K562 (cell line): ENCODE measurements around the gene NAPA. TPM values are rescaled to one million over a fixed set of nuclear protein-coding genes. Genes with fewer than 3 reads are reported as not detected.

Source experiments
- ATAC-seq: fragments of 200-7000 bp; cut with Tn5 transposase; 3 replicates; pipeline ENCODE4 v1.9.1; 2020; ENCODE audit warnings: moderate library complexity
- BruUV-seq: library from RNA; stranded (reverse); fragments of 400-500 nt; replicated peaks from 2 replicates; lab custom pipeline; 2021; lab: Mats Ljungman, UMichigan
- CTCF ChIA-PET: fragments of 300-600 bp; formaldehyde crosslinking; extraction: SDS; loops from one replicate; lab custom pipeline; 2021; ENCODE audit warnings: low intra/inter-chr PET ratio; lab: Yijun Ruan, JAX
- POLR2A ChIA-PET: fragments of 300-600, 350-650 bp; sonication (Branson Sonifier 250); formaldehyde crosslinking; extraction: SDS; loops from one replicate; lab custom pipeline; 2021; ENCODE audit warnings: antibody characterized with exemption, inconsistent platforms; lab: Yijun Ruan, JAX
- DNase-seq, 4 experiments: peaks; one replicate each; pipeline versions ENCODE4 v3.0.0 to v3.0.0-alpha.2; 2011 to 2018; ENCODE audit warnings: low spot score in 3 of 4, mixed read lengths in 3 of 4; ENCODE audit errors: extremely low read depth in 1 of 4
- FAIRE-seq: peaks from 2 replicates; lab custom pipeline; 2011; peaks lifted over from hg19 to GRCh38; lab: Jason Lieb, UNC
- H2AFZ ChIP-seq: 2 replicates; pipeline ENCODE4 v1.6.0; 2011; ENCODE audit warnings: low read depth, low read length, control low read depth, inconsistent platforms
- H3K27ac ChIP-seq: fragments of 200-600 bp; 3 replicates; pipeline ENCODE4 v1.8.0; 2011; ENCODE audit warnings: low read depth, mild to moderate bottlenecking, control low read depth, inconsistent platforms, low read length, moderate library complexity, mixed read lengths; ENCODE audit errors: extremely low read depth
- H3K27me3 ChIP-seq, 2 experiments: fragments of 300-600 bp in 1 of 2; 2 replicates in 1 of 2; 3 replicates in 1 of 2; pipeline versions ENCODE4 v1.6.0 to v1.8.0; 2011; ENCODE audit warnings: inconsistent platforms in 2 of 2, low read length in 2 of 2, mild to moderate bottlenecking in 1 of 2, mixed read lengths in 1 of 2, moderate library complexity in 1 of 2; ENCODE audit not compliant: control insufficient read depth in 2 of 2, insufficient read depth in 2 of 2
- H3K36me3 ChIP-seq: fragments of 300-600 bp; 3 replicates; pipeline ENCODE4 v1.8.0; 2011; ENCODE audit warnings: mild to moderate bottlenecking, low read length, inconsistent platforms; ENCODE audit not compliant: control insufficient read depth, insufficient read depth
- H3K4me1 ChIP-seq, 2 experiments: fragments of 200-600 bp in 1 of 2; replicated peaks in 1 of 2; 2 replicates in 1 of 2; 3 replicates in 1 of 2; pipeline versions ENCODE4 v1.5.1 to v1.8.0; 2011; ENCODE audit warnings: inconsistent platforms in 2 of 2, low read length in 2 of 2, mild to moderate bottlenecking in 1 of 2, mixed read lengths in 1 of 2, moderate library complexity in 1 of 2; ENCODE audit not compliant: control insufficient read depth in 2 of 2, insufficient read depth in 2 of 2
- H3K4me2 ChIP-seq: 2 replicates; pipeline ENCODE4 v1.6.1; 2011; ENCODE audit warnings: low read length, control low read depth, inconsistent platforms, mixed read lengths; ENCODE audit not compliant: insufficient read depth
- H3K4me3 ChIP-seq: fragments of 200-600 bp; sonication (generic), shearing (Covaris generic); 2 replicates; pipeline ENCODE4 v1.5.1; 2016; ENCODE audit warnings: control low read depth, inconsistent platforms
- H3K79me2 ChIP-seq: fragments of 200-600 bp; 3 replicates; pipeline ENCODE4 v1.8.0; 2011; ENCODE audit warnings: low read length, inconsistent platforms; ENCODE audit not compliant: control insufficient read depth, insufficient read depth
- H3K9ac ChIP-seq, 2 experiments: 2 replicates each; pipeline versions ENCODE4 v1.6.0 to v1.6.1; 2011; ENCODE audit warnings: low read depth in 2 of 2, low read length in 2 of 2, control low read depth in 1 of 2, inconsistent platforms in 1 of 2, mild to moderate bottlenecking in 1 of 2, mixed read lengths in 1 of 2; ENCODE audit not compliant: insufficient read depth in 1 of 2
- H3K9me1 ChIP-seq: one replicate; pipeline ENCODE4 v1.6.0; 2011; ENCODE audit warnings: inconsistent platforms, mild to moderate bottlenecking, low read length, moderate library complexity; ENCODE audit not compliant: control insufficient read depth, insufficient read depth
- H3K9me3 ChIP-seq: replicated peaks from 2 replicates; pipeline ENCODE4 v1.5.1; 2011; ENCODE audit warnings: low read depth, low read length, inconsistent platforms; ENCODE audit not compliant: control insufficient read depth, insufficient read depth
- H4K20me1 ChIP-seq: replicated peaks from 2 replicates; pipeline ENCODE4 v1.6.1; 2011; ENCODE audit warnings: low read length, inconsistent platforms, mixed read lengths; ENCODE audit not compliant: control insufficient read depth, insufficient read depth
- ARID1B ChIP-seq: fragments of 450-650 bp; IDR thresholded peaks from 2 replicates; pipeline ENCODE4 v1.6.1; 2016; ENCODE audit warnings: antibody characterized with exemption, mild to moderate bottlenecking, inconsistent platforms
- NRF1 ChIP-seq, 2 experiments: fragments of 450-650 bp; IDR thresholded peaks in 1 of 2; conservative IDR thresholded peaks in 1 of 2; 2 replicates each; pipeline ENCODE4 v1.6.1; 2014; ENCODE audit warnings: mild to moderate bottlenecking in 2 of 2
- TARDBP ChIP-seq: fragments of 450-650 bp; IDR thresholded peaks from 2 replicates; pipeline ENCODE4 v1.6.1; 2016
- TEAD4 ChIP-seq, 2 experiments: sonication (generic) in 1 of 2; formaldehyde crosslinking in 1 of 2; IDR thresholded peaks; 2 replicates each; pipeline versions ENCODE4 v1.6.1 to v1.8.0; 2012 to 2022; ENCODE audit warnings: borderline replicate concordance in 1 of 2, inconsistent platforms in 1 of 2, low read length in 1 of 2, mild to moderate bottlenecking in 1 of 2, missing genetic modification reagents in 1 of 2
- ZBTB40 ChIP-seq, 2 experiments: fragments of 450-650 bp in 1 of 2; sonication (generic) in 1 of 2; formaldehyde crosslinking in 1 of 2; IDR thresholded peaks; 2 replicates each; pipeline versions ENCODE4 v1.7.1 to v1.9.0; 2016 to 2022; ENCODE audit warnings: inconsistent platforms in 1 of 2, mild to moderate bottlenecking in 1 of 2, missing genetic modification reagents in 1 of 2
- ZBTB5 ChIP-seq: fragments of 450-650 bp; IDR thresholded peaks from 2 replicates; pipeline ENCODE4 v1.6.1; 2017; ENCODE audit warnings: antibody characterized with exemption
- WGBS: fragments of 100-300 bp; shearing (Covaris generic); methylation state at CpG from one replicate; pipeline ENCODE4 v1.1.6; 2016; ENCODE audit warnings: low coverage, mixed read lengths; ENCODE audit not compliant: insufficient coverage; ENCODE audit errors: missing lambda C conversion rate; 5-methylcytosine and 5-hydroxymethylcytosine counted together
- in situ Hi-C: fragments of 300-500 bp; cut with MboI; formaldehyde crosslinking; loops from 4 replicates; pipeline ENCODE4 v1.15.0; 2018; ENCODE audit warnings: inconsistent platforms, mixed read lengths
- intact Hi-C: fragments of 100-400 bp; cut with micrococcal nuclease; formaldehyde crosslinking; loops from 2 replicates; pipeline ENCODE4 v1.14.2; 2022
- polyA plus RNA-seq, 8 experiments: library from polyadenylated mRNA; depleted of rRNA in 4 of 8; stranded (reverse) in 5 of 8; unstranded in 3 of 8; fragments of >200 nt; fragmentation: Nextera tagmentation in 2 of 8; fragmentation: Illumina TruSeq in 1 of 8; extraction: Ambion mirVana in 2 of 8; extraction: Trizol in 1 of 8; gene quantifications; 2 replicates each; pipeline versions ENCODE4 v1.2.1 to v1.2.3, GENCODE V29; 2011 to 2014; ENCODE audit warnings: inconsistent platforms in 1 of 8, missing spikeins in 1 of 8
- total RNA-seq, 7 experiments: library from RNA; depleted of rRNA in 6 of 7; stranded (reverse); fragments of >200 nt in 6 of 7; fragmentation: Illumina TruSeq in 2 of 7; extraction: Trizol in 2 of 7; gene quantifications; 2 replicates each; pipeline versions ENCODE4 v1.2.1 to v1.2.3, GENCODE V29; 2011 to 2021; ENCODE audit warnings: low replicate concordance in 1 of 7
- TF ChIP-seq, protein P1 (sequence below): sonication (generic); formaldehyde crosslinking; IDR thresholded peaks from 2 replicates; pipeline ENCODE4 v1.8.1; 2023; ENCODE audit warnings: mild to moderate bottlenecking, missing genetic modification reagents, moderate library complexity

The NAPA gene
- total and polyA plus RNA-seq, 9 of the 15 experiments (the other 6 are each of a cell fraction or from before 2014, with no cell fraction given), result 5.4 to 98.6 (median 77.5) TPM

DNA sequence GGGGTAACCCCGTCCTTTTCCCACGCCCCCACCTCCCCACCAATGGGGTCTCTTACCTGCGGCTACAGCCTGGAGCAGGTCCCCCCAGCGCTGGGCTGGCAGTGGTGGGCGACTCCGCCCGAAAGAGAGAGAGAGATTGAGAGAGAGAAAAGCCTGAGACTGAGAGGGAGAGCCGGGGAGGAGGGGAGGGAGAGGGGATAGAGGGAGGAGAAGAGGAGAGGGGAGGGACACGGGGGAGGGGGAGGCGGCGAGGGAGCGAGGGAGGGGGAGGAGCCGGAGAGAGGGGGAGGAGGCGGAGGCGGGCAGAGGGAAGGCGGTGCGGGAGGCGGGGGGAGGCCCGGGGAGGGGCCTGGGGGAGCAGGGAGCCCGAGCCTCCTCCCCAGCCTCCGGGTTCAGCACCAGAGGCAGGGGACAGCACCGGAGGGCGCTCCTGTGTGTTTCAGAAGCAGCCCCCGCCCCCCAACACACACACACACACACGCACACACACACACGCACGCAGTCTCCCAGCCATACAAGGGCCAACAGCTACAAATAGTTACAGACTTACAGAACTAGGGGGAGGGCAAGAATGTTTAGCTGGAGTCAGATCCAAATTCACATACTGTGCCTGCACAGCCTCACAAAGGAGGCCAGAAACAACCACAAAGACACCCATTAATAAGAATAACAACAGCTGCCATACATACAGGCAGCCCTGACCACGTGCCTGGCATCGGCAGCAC is 43.0 kb downstream of the NAPA start, which contains the start of gene SLC8A2:
TSS of gene SLC8A2 (minus strand) at position 161 of the 725 bp plus-strand sequence. CDS start 5,490 bp downstream, outside the sequence.
- WGBS, result 12% methylated on average over 10 of the region's 29 CpGs
- FAIRE-seq (peak; percentile 49), DNase-seq (peak; percentile 91 to 99 (median 98)), ATAC-seq (peak; percentile 93)
- no TSS peak for BruUV-seq
- peak within 1 kb of the TSS in 1 of 2 experiments; percentile 43; a peak in 1 of 4 replicates for H3K9ac ChIP-seq
- H3K79me2 ChIP-seq, result no peaks in the 10 kb centered on the region
- no peak within 1 kb of the TSS for H3K27ac ChIP-seq
- ChIA-PET POLR2A (interaction anchor here (1.3 to 1.5 kb wide), 2 partner anchors 12 to 25 kb away, joined by 4 read pairs; partner anchors contain the start of gene KPTN), CTCF (no interaction called here)
- H3K27me3 ChIP-seq, result peaks cover 9 to 30% of the 10 kb centered on the region in 2 experiments; a peak in 3 of 5 replicates
- no peaks in the 10 kb centered on the region for H3K36me3 ChIP-seq
- in situ Hi-C loops, result no loop called here
- H3K4me2 ChIP-seq, result peak within 1 kb of the TSS; percentile 52; the same call in 1 of the 2 replicates
- H2AFZ ChIP-seq, result no peak within 1 kb of the TSS
- intact Hi-C loops, result no loop called here
- peaks cover 6 to 49% of the 10 kb centered on the region in 2 experiments for H3K4me1 ChIP-seq
- H3K9me1 ChIP-seq, result no peaks in the 10 kb centered on the region
- H3K4me3 ChIP-seq, result no peak within 1 kb of the TSS
- H4K20me1 ChIP-seq, result peaks cover 11% of the 10 kb centered on the region; the same call in 1 of the 2 replicates
- no peaks in the 10 kb centered on the region for H3K9me3 ChIP-seq
- TF ChIP-seq NRF1 (conservative IDR thresholded peaks at IDR 0.05 in 1 of 2, IDR thresholded peaks at IDR 0.05 in 1 of 2) (no peak), TARDBP (no peak), ZBTB40 (IDR thresholded peaks at IDR 0.05) (peak; percentile 54), ZBTB40 (CRISPR knock-in tag; IDR thresholded peaks at IDR 0.05) (peak; percentile 57), ARID1B (peak; percentile 58), ZBTB5 (no peak), TEAD4 (IDR thresholded peaks at IDR 0.05; ENCODE audit: low read length) (no peak), TEAD4 (CRISPR knock-in tag; IDR thresholded peaks at IDR 0.05; ENCODE audit: borderline replicate concordance) (no peak)
- TF ChIP-seq, protein P1, sequence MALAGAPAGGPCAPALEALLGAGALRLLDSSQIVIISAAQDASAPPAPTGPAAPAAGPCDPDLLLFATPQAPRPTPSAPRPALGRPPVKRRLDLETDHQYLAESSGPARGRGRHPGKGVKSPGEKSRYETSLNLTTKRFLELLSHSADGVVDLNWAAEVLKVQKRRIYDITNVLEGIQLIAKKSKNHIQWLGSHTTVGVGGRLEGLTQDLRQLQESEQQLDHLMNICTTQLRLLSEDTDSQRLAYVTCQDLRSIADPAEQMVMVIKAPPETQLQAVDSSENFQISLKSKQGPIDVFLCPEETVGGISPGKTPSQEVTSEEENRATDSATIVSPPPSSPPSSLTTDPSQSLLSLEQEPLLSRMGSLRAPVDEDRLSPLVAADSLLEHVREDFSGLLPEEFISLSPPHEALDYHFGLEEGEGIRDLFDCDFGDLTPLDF, result no peak
